Astrocyte of the spinal cord (primary cell): ENCODE data around the gene IZUMO1.
"Not testable (repeated sequence)": the region's sequence is repeated elsewhere in the genome, so short reads cannot be mapped to it uniquely, and the experiment has no call there.

ENCODE experiments used
- DNase-seq: peaks from one replicate; pipeline ENCODE4 v3.0.0; 2011; ENCODE audit warnings: low read depth, low spot score
- H3K4me3 ChIP-seq: 2 replicates; pipeline ENCODE4 v1.5.1; 2011; ENCODE audit warnings: low read depth, mild to moderate bottlenecking, low read length, moderate library complexity
- CTCF ChIP-seq: IDR thresholded peaks from 2 replicates; pipeline ENCODE4 v1.5.1; 2012; ENCODE audit warnings: low read depth, mild to moderate bottlenecking, low read length, inconsistent platforms
- in situ Hi-C: cut with HindIII; loops from 2 replicates; pipeline ENCODE4 v1.10.0; 2017; ENCODE audit warnings: low sequenced_read_pairs

The IZUMO1 gene

GRCh38 chr19:48770734-48771472 lies 24.2 kb upstream of the IZUMO1 start:
- TF ChIP-seq CTCF: no peak
- DNase-seq: no peak
- in situ Hi-C loops: no loop called here
- no peak overlapping the region for H3K4me3 ChIP-seq

- no peak for DNase-seq
- in situ Hi-C loops: no loop called here
- H3K4me3 ChIP-seq: no peak overlapping the region
- TF ChIP-seq CTCF: no peak
These were observed 23.6 kb upstream of the IZUMO1 start for GRCh38 chr19:48770266-48770665.

- in situ Hi-C loops: no loop called here
- H3K4me3 ChIP-seq: no peak overlapping the region
- no peak for DNase-seq
- TF ChIP-seq CTCF: no peak
These were observed 22.4 kb upstream of the IZUMO1 start for GRCh38 chr19:48768994-48769713.

GRCh38 chr19:48768171-48768753 lies 21.6 kb upstream of the IZUMO1 start:
- H3K4me3 ChIP-seq, DNase-seq, in situ Hi-C loops: not testable (repeated sequence)

GRCh38 chr19:48765816-48766215 lies 19.1 kb upstream of the IZUMO1 start:
- DNase-seq, in situ Hi-C loops, H3K4me3 ChIP-seq: not testable (repeated sequence)

GRCh38 chr19:48760504-48761205 lies 13.9 kb upstream of the IZUMO1 start:
- H3K4me3 ChIP-seq: no peak overlapping the region
- TF ChIP-seq CTCF: no peak
- no peak for DNase-seq
- in situ Hi-C loops: no loop called here

- no peak overlapping the region for H3K4me3 ChIP-seq
- TF ChIP-seq CTCF: no peak
- no peak for DNase-seq
- in situ Hi-C loops: no loop called here
These were observed 11.0 kb upstream of the IZUMO1 start for GRCh38 chr19:48757741-48758144.
